Stomach (tissue), 4 donors: ENCODE results near the gene CARHSP1.

Source experiments
- EP300 ChIP-seq: sonication (generic); formaldehyde crosslinking; IDR thresholded peaks from one replicate; pipeline ENCODE4 v1.6.1; 2017; ENCODE audit warnings: antibody characterized with exemption
- POLR2A ChIP-seq, 4 donors: fragments of 450-650 bp; IDR thresholded peaks; one replicate each; pipeline ENCODE4 v1.6.1; 2016; ENCODE audit warnings: antibody characterized with exemption in 4 of 4, control low read depth in 2 of 4, mild to moderate bottlenecking in 1 of 4, moderate library complexity in 1 of 4
- TF ChIP-seq, protein P1 (sequence below), 7 experiments: fragments of 450-650 bp in 4 of 7; fragments of 200-600 bp in 3 of 7; sonication (generic) in 3 of 7; IDR thresholded peaks; one replicate each; pipeline ENCODE4 v1.5.1; 2016 to 2019; ENCODE audit warnings: antibody characterized with exemption in 7 of 7, control low read depth in 2 of 7, mild to moderate bottlenecking in 1 of 7

DNA sequence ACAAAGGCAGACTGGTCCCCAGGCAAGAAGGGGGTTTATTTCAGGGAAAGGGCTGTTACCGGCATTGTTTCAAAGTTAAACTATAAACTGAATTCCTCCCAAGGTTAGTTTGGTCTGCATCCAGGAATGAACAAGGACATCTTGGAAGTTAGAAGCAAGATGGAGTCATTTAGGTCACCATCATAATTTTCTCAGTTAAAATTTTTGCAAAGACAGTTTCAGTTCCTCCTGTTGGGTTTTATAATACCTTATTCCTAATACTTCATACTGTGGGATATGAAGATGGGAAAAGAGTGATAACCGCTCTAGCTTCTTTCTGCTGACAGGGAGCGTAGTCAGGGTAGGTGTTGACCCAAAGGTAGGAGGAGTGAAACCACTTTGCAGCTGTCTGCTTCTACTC lies 46.4 kb downstream of the CARHSP1 start:
- TF ChIP-seq EP300 (no peak), POLR2A (IDR thresholded peaks at IDR 0.05) (no peak)
- TF ChIP-seq, protein P1, sequence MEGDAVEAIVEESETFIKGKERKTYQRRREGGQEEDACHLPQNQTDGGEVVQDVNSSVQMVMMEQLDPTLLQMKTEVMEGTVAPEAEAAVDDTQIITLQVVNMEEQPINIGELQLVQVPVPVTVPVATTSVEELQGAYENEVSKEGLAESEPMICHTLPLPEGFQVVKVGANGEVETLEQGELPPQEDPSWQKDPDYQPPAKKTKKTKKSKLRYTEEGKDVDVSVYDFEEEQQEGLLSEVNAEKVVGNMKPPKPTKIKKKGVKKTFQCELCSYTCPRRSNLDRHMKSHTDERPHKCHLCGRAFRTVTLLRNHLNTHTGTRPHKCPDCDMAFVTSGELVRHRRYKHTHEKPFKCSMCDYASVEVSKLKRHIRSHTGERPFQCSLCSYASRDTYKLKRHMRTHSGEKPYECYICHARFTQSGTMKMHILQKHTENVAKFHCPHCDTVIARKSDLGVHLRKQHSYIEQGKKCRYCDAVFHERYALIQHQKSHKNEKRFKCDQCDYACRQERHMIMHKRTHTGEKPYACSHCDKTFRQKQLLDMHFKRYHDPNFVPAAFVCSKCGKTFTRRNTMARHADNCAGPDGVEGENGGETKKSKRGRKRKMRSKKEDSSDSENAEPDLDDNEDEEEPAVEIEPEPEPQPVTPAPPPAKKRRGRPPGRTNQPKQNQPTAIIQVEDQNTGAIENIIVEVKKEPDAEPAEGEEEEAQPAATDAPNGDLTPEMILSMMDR (IDR thresholded peaks at IDR 0.05) = no peak
